ENCODE measurements around the gene NUS1. TPM values are rescaled to one million over a fixed set of nuclear protein-coding genes. Genes with fewer than 3 reads are reported as not detected.

NUS1 gene
- total and polyA plus RNA-seq, 9 of the 15 experiments (the other 6 are each of a cell fraction or from before 2014, with no cell fraction given): 16.3 to 53.7 (median 26.4) TPM

GRCh38 chr6:117674991-117675657 lies at the start of gene NUS1 (continued):
- peak; percentile 77; the same call in 1 of the 2 replicates for TF ChIP-seq ATF6 (CRISPR knock-in tag; IDR thresholded peaks at IDR 0.05)
- peak in 1 of 2 experiments; percentile 90; a peak in 2 of 4 replicates for TF ChIP-seq BCLAF1 (IDR thresholded peaks at IDR 0.05; ENCODE audit: borderline replicate concordance in 1 of 2, control insufficient read depth in 1 of 2, low read depth in 2 of 2, low read length in 1 of 2)
- TF ChIP-seq NFRKB (IDR thresholded peaks at IDR 0.05; ENCODE audit: low read depth): peak; percentile 77
- peak; percentile 30 for TF ChIP-seq ASH1L (IDR thresholded peaks at IDR 0.05; ENCODE audit: borderline replicate concordance, low read depth, partially characterized antibody)
- peak; percentile 78 for TF ChIP-seq FIP1L1 (IDR thresholded peaks at IDR 0.05; ENCODE audit: low read depth, low read length, poor library complexity, severe bottlenecking)
- peak; percentile 69 for TF ChIP-seq SP2 (IDR thresholded peaks at IDR 0.05; ENCODE audit: extremely low read depth, low read depth, low read length, poor library complexity, severe bottlenecking)
- TF ChIP-seq ATF3 (IDR thresholded peaks at IDR 0.05): no peak
- TF ChIP-seq ATF3 (CRISPR knock-in tag; conservative IDR thresholded peaks at IDR 0.05): no peak
- TF ChIP-seq C11orf30 (IDR thresholded peaks at IDR 0.05; ENCODE audit: low read depth): peak; percentile 93
- no peak for TF ChIP-seq ZNF184 (CRISPR knock-in tag; IDR thresholded peaks at IDR 0.05)
- TF ChIP-seq THRA (IDR thresholded peaks at IDR 0.05): no peak
- TF ChIP-seq LEF1 (IDR thresholded peaks at IDR 0.05): 0 out of 2 replicates have a peak, but pooled peaks have one; percentile 31
- no peak for TF ChIP-seq ZNF584 (CRISPR knock-in tag; IDR thresholded peaks at IDR 0.05; ENCODE audit: low read depth)
- TF ChIP-seq MEIS2 (IDR thresholded peaks at IDR 0.05; ENCODE audit: partially characterized antibody): peak; percentile 18
- peak; percentile 77 for TF ChIP-seq ZBTB43 (CRISPR knock-in tag; IDR thresholded peaks at IDR 0.05)
- no peak for TF ChIP-seq ZNF449 (CRISPR knock-in tag; IDR thresholded peaks at IDR 0.05)
